NCI-H187 treated with DMSO at 0.1 percent for 48 hours (cell line): Measurements from ENCODE around the gene SLC35G1.
A peak's percentile ranks its signal among the peaks of the same experiment; 100 is the strongest.

ENCODE experiments used
- DNase-seq: peaks from one replicate; lab custom pipeline; 2025; lab: John Stamatoyannopoulos, UW

Gene SLC35G1

GRCh38 chr10:93893646-93894515 lies at the start of gene SLC35G1:
TSS of gene SLC35G1 (plus strand) at chr10:93893978. CDS start at chr10:93894034, 56 bp downstream.
- DNase-seq = no peak

GRCh38 chr10:93844979-93845626 lies 48.7 kb upstream of the SLC35G1 start:
- DNase-seq = peak; percentile 5

GRCh38 chr10:93849593-93849992 lies 44.2 kb upstream of the SLC35G1 start:
- DNase-seq = peak; percentile 22

- no peak for DNase-seq
Observed at GRCh38 chr10:93850031-93851015, 43.5 kb upstream of the SLC35G1 start.

DNA sequence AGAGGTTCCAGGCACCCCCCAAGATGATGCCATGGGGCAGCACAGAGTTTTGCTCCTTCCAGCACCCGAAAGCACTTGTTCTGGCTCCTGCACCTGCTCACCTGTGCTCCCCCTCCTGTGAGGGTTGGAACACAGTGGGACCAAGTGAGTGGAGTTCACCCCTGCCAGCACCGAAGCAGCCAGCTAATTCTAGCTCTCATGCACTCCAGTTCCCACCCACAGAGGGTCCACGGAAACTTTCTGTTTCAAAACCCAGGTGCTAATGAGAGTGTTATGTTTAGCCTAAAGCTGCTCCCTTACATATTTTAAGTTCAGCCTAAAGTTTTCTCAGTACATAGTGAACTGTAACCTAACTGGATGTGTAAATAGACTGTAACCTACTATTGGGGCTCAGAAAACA lies 42.6 kb upstream of the SLC35G1 start:
- no peak for DNase-seq

GRCh38 chr10:93852476-93853095 lies 41.2 kb upstream of the SLC35G1 start:
- no peak for DNase-seq

DNA sequence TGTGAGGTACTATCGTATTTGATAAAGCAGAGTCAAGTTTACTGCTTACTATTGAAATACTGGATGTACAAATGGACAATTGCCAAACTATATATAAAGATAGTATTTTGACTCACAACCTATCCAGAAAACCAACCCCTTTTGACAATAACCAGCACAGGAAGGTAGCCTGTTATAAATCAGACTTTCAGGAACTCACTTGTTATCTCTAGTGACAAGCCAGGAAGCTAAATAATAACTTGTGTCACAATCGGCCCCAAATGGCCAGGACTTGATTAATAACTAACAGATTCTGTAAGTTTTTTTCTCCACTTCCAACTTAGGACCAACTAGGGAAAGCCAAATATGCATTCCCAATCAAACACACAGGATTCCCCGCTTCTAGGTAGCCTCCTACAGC lies 38.8 kb upstream of the SLC35G1 start:
- no peak for DNase-seq

- DNase-seq = no peak
Observed at GRCh38 chr10:93856349-93857145, 37.2 kb upstream of the SLC35G1 start.

DNA sequence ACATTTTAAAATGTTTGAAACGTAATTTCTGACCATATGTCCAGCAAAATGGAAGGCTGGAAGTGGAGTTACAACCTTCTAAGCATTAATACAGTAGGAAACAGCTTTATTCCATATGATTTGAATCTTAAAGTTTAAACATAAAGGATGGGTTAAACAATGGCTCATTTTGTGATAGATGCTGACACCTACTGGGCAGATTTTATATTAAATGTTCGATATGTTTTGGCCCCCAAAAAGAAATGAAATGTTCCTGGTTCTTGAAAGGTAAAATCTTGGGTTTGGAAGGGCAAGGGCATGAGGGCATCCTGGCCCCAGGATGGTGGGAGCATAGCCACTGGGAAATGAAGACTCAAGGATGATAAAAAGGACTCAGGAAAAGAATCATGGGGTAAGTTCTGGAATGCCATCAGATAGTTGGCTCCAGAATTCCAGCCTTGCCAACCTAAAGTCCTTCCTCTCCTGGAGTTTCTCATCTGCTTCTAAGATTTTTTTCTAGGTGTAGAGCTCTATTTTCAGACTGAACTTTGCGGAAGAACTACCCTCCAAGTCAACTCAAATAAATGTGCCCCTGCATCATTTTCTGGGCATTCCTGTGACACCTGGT lies 34.6 kb upstream of the SLC35G1 start:
- DNase-seq = no peak

- no peak for DNase-seq
Observed at GRCh38 chr10:93861825-93862224, 32.0 kb upstream of the SLC35G1 start.

DNA sequence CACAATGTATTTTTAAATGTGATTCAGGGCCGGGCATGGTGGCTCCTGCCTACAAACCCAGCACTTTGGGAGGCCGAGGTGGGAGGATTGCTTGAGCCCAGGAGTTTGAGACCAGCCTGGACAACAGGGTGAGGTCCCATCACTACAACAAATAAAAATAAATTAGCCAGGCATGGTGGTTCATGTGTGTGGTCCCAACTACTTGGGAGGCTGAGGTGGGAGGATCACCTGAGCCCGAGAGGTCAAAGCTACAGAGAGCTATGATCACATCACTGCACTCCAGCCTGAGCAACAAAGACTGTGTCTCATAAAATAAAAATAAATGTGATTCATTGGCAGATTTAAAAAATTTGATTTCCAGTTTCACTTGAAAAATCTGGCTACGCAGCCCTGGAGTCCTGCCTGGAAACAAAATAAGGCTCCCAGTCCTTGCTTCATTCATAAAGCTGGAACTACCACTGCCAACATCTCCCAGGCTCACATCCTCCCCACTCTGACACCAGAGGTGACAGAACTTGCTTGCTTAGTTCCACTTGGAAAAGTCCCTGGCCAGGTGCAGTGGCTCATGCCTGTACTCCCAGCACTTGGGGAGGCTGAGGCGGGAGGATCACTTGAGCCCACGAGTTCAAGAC lies 27.9 kb upstream of the SLC35G1 start:
- no peak for DNase-seq

DNA sequence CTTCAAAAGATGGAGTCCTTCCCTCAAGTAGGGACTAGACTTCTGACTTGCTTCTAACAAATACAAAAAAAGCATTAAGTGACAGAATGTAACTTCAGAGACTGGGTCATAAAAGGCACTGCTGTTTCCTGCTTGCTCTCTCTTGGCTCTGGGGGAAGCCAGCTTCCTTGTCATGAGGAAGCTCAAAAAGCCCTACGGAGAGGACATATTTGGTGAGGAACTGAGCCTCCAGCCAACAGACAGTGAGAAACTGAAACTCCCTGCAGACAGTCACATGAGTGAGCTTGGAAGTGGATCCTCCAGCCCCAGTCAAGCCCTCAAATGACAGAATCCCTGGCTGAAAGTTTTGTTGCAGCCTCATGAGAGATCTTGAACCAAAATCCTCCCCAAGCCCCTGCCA lies 26.3 kb upstream of the SLC35G1 start:
- DNase-seq = no peak

- no peak for DNase-seq
Observed at GRCh38 chr10:93871671-93872204, 22.0 kb upstream of the SLC35G1 start.

DNA sequence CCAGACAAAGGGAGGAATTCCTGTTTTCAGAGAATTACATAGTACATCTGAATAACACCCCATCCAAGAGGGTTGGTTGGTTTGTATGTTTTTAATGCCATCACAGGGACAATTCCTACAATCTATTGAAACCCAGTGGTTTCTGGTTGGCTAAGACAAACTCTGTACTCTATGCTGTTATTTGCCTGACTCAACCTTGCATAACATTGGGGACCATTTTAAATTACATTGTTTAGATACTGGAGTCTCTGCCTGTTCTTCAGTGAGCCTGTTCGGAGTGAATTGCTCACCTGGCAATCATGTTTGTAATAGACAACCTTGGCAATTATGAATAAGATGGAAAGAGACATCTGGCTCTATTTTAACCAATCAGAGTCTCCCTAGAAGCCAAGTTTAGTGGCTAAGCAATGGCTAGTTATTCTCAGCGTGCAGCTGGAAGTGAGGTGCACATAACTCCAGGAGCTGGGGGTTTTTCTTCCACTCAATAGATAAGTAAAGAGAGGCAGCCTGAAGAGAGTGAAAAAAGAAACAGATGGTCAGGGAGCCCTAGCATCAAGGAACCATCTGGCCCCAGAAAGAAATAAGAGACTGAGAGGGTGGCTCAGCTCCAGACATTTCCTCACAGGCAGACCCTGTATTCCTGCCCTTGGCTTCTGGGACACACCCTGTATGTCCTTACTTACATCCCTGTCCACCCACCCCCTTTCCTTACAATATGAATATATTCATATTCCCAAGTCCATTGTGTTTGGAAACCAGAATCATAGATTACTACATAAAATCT lies 21.2 kb upstream of the SLC35G1 start:
- DNase-seq = no peak

DNA sequence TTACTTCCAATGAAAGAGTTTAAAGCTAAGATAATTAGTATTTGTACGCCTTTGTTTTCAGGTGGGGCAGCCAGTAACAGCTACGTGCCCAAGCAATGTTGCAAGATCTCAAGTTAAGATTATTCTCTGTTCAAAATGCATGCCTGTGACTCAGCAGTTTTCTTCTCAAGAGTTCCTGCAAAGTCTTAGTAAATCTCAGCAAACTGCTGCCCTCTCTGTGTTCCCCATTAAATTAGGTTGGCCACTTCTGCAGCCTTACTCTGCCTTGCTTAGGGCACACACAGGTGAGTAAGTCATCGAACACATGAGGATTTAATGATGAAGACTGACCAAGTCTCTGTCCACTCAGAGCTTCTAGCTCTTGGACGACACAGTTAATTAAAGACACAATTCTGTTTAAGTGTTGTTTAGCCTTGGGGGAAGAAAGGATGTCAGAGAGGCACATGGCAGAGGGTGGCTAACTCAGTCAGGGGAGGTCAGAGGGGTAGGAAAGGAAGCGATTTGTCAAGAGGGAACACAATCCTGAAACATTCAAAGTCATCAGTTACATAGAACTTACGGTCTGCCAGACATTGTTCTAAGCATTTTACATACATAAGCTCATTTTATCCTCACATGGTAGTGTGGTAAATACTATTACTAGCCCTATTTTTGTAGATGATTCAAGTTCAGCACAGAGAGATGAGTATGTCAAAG lies 20.2 kb upstream of the SLC35G1 start:
- no peak for DNase-seq

- no peak for DNase-seq
Observed at GRCh38 chr10:93874309-93875031, 19.3 kb upstream of the SLC35G1 start.

DNA sequence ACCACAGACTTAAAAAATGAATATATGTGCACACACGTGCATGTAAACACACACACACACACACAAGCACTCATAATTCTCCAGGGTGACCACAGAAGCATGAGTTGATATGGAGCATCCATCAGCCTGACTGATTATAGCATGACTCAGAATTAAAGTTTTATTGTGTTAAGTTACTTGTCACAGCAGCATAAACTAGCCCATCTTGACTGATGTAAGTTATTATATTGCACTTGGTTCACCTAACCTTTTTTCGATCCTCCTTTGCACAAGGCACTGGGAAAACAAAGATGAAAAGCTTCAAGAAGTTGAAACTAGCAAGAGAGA lies 18.8 kb upstream of the SLC35G1 start:
- DNase-seq = no peak

DNA sequence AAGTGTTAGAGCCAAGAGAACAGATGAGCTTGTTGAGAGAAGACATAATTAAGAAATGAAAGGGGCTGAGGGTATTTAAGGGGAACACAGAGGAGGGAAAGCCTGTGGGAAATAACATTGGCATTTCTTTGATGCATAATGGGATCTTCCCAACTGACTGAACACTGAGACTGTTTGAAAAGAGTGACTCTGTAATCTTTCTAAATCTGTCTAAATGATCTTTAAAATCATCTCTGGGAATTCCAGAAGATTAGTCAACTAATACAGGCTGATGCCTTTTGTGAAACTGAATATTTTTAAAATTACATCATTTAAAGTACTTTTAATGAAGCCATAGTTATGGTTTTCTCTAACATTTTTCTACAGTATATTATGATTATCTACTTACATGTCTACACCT lies 17.4 kb upstream of the SLC35G1 start:
- no peak for DNase-seq
